ENCODE results near the gene TIMP2. TPM values are rescaled to one million over a fixed set of nuclear protein-coding genes. Genes with fewer than 3 reads are reported as not detected.
A peak's percentile ranks its signal among the peaks of the same experiment; 100 is the strongest.

The TIMP2 gene
- total RNA-seq, 3 donors from 2014 or later: 72.0 to 344 (median 112) TPM

GRCh38 chr17:78804777-78805176, 120.4 kb downstream of the TIMP2 start:
- no peak overlapping the region for H3K4me3 ChIP-seq
- no peaks in the 10 kb centered on the region for H3K4me1 ChIP-seq
- no peak for DNase-seq (ENCODE audit: low spot score in 2 of 2)
- H3K27ac ChIP-seq: peak overlapping the region; percentile 45 to 85
- peaks cover 6% of the 10 kb centered on the region for H3K36me3 ChIP-seq
- H3K9me3 ChIP-seq: no peaks in the 10 kb centered on the region
- intact Hi-C loops (cut with DNase I; ENCODE audit: low total_unique reads): loop anchor here (5.0 kb wide), 1 partner anchor 212 kb away; no protein-coding TSS in a partner anchor
- TF ChIP-seq POLR2A (IDR thresholded peaks at IDR 0.05) (no peak), POLR2AphosphoS5 (IDR thresholded peaks at IDR 0.05) (no peak), CTCF (IDR thresholded peaks at IDR 0.05) (no peak)
- H3K27me3 ChIP-seq: no peaks in the 10 kb centered on the region

- DNase-seq (ENCODE audit: low spot score in 2 of 2): no peak
- Histone ChIP-seq H3K4me1 (no peaks in the 10 kb centered on the region), H3K4me3 (no peak overlapping the region), H3K27me3 (no peaks in the 10 kb centered on the region), H3K9me3 (no peaks in the 10 kb centered on the region), H3K36me3 (peaks cover 6% of the 10 kb centered on the region), H3K27ac (peak overlapping the region in 1 of 2 donors; percentile 63)
- intact Hi-C loops (cut with DNase I; ENCODE audit: low total_unique reads): no loop called here
- no peak for TF ChIP-seq POLR2AphosphoS5 (IDR thresholded peaks at IDR 0.05)
- TF ChIP-seq CTCF (IDR thresholded peaks at IDR 0.05): no peak
These were observed 121.9 kb downstream of the TIMP2 start for GRCh38 chr17:78803186-78803845.

Other genes with a start within 250 kb of the TIMP2 start
- gene CYTH1, start 143.1 kb downstream of the TIMP2 start, total RNA-seq: 10 to 100 TPM; 49.5 to 64.8 (median 50.7) TPM
- gene USP36, start 84.6 kb downstream of the TIMP2 start, total RNA-seq: 10 to 100 TPM; 50.2 to 58.8 (median 55.4) TPM
- gene CEP295NL, start 22.2 kb downstream of the TIMP2 start, total RNA-seq: 1 to 10 TPM; 1.8 to 7.2 (median 2.6) TPM
- 100 to 1,000 TPM; 192 to 532 (median 206) TPM for gene LGALS3BP, start 54.5 kb upstream of the TIMP2 start, total RNA-seq
- gene CANT1, start 84.4 kb upstream of the TIMP2 start, total RNA-seq: 10 to 100 TPM; 26.1 to 48.1 (median 41.0) TPM
- 100 to 1,000 TPM in 1 of 3 donors, 10 to 100 TPM in 2; 54.0 to 326 (median 61.9) TPM for gene C1QTNF1, start 98.8 kb upstream of the TIMP2 start, total RNA-seq
- 10 to 100 TPM; 27.4 to 35.0 (median 31.5) TPM for gene ENGASE, start 149.4 kb upstream of the TIMP2 start, total RNA-seq

Measured in breast epithelium (tissue), 4 donors.